ENCODE measurements around the gene RHEB.

The RHEB gene

DNA sequence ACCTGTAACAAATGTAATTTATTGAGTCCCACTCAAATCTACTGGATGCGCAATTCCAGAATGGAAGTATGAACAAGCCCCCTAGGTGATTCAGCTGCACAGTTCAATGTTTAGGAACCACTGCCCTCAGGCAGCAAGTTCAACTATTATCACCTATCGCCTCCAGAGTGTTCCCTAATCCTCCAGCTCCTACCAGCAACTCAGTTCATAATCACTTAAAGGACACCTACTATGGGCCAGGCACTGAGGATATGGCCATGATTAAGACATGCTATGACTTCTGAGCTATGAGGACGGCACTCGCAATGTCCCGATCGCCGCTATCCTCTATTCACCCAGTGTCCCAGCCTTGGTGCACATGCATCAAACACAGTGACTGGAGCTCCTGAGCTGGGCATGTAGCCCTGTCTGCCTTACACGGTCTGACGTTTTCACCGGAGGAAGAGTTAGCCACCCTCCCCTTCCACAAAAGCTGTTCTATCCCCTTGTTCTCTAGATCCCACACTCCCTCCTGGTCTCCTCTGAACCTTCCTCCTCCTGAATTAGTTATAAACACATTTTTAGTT, 22.3 kb downstream of the RHEB start:
- TF ChIP-seq CTCF (IDR thresholded peaks at IDR 0.05; ENCODE audit: low read depth, low read length, missing control alignments) = no peak
- no peak overlapping the region for H3K4me3 ChIP-seq (replicated peaks; ENCODE audit: low read depth, low read length)
- DNase-seq (ENCODE audit: extremely low read depth, low read depth) = no peak

GRCh38 chr7:151495360-151495759, 24.3 kb downstream of the RHEB start:
- TF ChIP-seq CTCF (IDR thresholded peaks at IDR 0.05; ENCODE audit: low read depth, low read length, missing control alignments) = no peak
- no peak overlapping the region for H3K4me3 ChIP-seq (replicated peaks; ENCODE audit: low read depth, low read length)
- DNase-seq (ENCODE audit: extremely low read depth, low read depth) = no peak

DNA sequence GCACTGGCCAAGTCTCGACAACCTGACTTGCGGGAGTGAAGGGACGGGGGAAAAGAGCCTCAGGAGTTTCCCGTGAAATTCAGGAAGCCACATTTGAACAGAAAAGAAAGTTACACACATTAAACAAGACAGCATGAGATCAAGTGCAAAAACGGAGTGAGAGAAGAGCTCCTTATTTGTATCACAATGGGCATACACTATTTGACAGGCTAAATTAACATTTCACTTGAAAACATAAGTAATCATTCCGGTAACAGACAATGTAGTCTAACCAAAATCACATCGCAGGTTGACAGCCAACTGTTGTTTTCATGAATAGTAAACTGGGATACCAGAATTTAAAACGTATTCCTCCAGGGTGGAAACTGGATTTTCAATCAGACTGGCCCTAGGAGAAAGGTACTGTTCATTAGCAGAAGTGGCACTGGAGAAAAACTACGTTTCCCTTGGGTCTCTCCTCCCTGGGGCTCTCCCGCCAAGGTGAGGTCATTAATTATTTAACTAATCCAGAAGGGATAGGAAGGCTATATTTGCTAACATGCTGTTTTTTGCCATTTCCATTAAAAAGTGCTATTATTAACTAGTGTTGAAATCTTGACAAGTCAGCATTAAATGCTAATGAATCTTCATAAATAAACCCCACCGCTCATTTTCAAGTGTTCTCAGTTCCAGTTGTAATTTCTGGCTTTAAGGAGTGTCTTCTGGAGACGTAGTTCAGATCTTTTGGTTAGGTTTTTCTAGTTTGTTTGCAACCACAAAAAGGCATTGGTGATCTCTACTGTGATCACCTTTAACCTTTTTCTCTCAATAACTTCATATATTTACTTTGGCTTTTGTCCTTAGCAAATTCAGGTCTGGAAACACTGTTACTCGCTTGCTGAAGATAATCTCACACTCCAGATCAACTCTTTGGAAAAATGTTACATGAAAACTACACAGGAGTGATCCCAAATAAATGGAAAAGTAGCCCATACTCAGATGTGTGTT, 25.1 kb downstream of the RHEB start:
- no peak for TF ChIP-seq CTCF (IDR thresholded peaks at IDR 0.05; ENCODE audit: low read depth, low read length, missing control alignments)
- no peak overlapping the region for H3K4me3 ChIP-seq (replicated peaks; ENCODE audit: low read depth, low read length)
- no peak for DNase-seq (ENCODE audit: extremely low read depth, low read depth)

DNA sequence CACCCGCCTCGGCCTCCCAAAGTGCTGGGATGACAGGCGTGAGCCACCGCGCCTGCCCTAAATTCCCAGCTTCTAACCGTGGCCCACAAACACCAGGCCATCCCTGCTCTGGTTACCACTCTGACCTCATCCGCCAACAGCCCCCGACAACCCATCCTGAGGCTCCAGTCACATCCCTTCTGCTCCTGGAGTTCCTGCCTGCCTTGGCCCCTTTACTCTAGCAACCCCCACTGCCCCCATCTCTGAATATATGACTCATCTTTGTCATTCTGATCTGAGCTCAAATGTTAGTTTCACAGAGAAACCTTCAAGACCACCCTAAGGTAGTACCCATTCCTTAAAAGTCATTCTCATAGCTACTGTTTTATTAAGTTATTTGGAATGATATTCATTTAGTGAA, 26.6 kb downstream of the RHEB start:
- no peak overlapping the region for H3K4me3 ChIP-seq (replicated peaks; ENCODE audit: low read depth, low read length)
- no peak for DNase-seq (ENCODE audit: extremely low read depth, low read depth)
- no peak for TF ChIP-seq CTCF (IDR thresholded peaks at IDR 0.05; ENCODE audit: low read depth, low read length, missing control alignments)

DNA sequence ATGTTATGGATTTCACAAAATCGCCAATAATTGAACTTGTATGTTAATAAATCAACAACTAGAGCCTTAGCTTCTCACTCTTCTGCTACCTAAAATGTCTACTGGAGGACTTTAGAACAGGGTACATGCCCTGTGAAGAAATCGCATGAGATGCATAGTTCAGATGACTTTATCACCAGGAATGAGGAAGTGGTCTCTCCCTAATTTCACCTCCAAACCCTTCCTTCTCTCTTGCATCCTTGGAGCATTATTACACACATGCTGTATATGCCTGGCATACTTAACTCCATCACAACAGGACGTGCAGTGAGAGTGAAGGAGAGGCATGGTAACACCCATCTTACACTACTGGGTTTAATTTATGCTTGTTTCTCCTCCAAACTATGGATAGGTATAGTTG, 27.8 kb downstream of the RHEB start:
- DNase-seq (ENCODE audit: extremely low read depth, low read depth) = peak; percentile 62
- no peak overlapping the region for H3K4me3 ChIP-seq (replicated peaks; ENCODE audit: low read depth, low read length)
- no peak for TF ChIP-seq CTCF (IDR thresholded peaks at IDR 0.05; ENCODE audit: low read depth, low read length, missing control alignments)

DNA sequence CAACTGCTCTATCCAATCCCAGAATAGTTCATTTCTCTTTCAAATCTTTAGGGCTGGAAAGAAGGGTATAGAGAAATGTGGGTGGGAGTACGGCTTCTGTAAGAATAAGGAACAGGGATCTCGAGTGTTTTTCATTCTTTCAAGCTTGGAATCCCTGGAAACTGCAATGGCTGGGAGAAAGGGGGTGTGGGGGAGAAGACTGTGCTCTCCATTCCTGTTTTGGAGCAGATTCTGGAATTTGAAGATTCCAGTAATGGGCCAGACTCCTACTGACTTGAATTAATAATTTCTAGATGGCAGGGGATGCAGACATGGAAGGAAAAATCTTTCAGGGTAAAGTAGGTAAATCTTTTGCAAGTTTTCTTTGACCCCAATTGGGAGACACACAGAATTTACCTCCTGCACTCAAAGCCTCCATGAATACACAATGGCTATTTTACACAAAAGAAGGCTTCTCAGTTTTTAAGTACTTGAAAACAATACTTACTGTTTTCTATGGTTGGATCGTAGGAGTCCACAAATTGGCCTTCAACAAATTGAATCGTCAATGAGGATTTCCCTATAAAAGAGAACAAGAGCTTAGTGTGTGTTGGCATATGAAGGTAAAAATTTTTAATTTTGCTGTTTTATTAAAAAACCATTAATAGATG, 29.1 kb downstream of the RHEB start:
- DNase-seq (ENCODE audit: extremely low read depth, low read depth) = no peak
- H3K4me3 ChIP-seq (replicated peaks; ENCODE audit: low read depth, low read length) = no peak overlapping the region
- TF ChIP-seq CTCF (IDR thresholded peaks at IDR 0.05; ENCODE audit: low read depth, low read length, missing control alignments) = no peak
